WERI-Rb-1 (cell line): ENCODE results near the gene GALK1.

ENCODE experiments used
- DNase-seq: peaks from one replicate; pipeline ENCODE4 v3.0.0-alpha.2; 2020
- H3K27ac ChIP-seq: fragments of 250-450 bp; sonication (Bioruptor Pico); 2 replicates; pipeline ENCODE4 v1.5.1; 2020; ENCODE audit warnings: mild to moderate bottlenecking, moderate library complexity
- H3K27me3 ChIP-seq: fragments of 250-450 bp; sonication (Bioruptor Pico); 2 replicates; pipeline ENCODE4 v1.5.1; 2021; ENCODE audit warnings: mild to moderate bottlenecking, low read depth, moderate library complexity; ENCODE audit not compliant: insufficient read depth, severe bottlenecking
- H3K36me3 ChIP-seq: fragments of 250-450 bp; sonication (Bioruptor Pico); 2 replicates; pipeline ENCODE4 v1.5.1; 2020; ENCODE audit warnings: mild to moderate bottlenecking, moderate library complexity
- H3K4me3 ChIP-seq: 2 replicates; pipeline ENCODE4 v1.5.1; 2011; ENCODE audit warnings: low read depth, mild to moderate bottlenecking, control low read depth, low read length
- H3K9me3 ChIP-seq: fragments of 250-450 bp; sonication (Bioruptor Pico); 2 replicates; pipeline ENCODE4 v1.5.1; 2021; ENCODE audit warnings: mild to moderate bottlenecking, moderate library complexity; ENCODE audit not compliant: severe bottlenecking
- TF ChIP-seq, protein P1 (sequence below): IDR thresholded peaks from 2 replicates; pipeline ENCODE4 v1.5.1; 2011; ENCODE audit warnings: low read depth, mild to moderate bottlenecking, control low read depth, inconsistent platforms, low read length

GALK1 gene

GRCh38 chr17:75785016-75785890 is 20.3 kb upstream of the GALK1 start:
- H3K27ac ChIP-seq, result peak overlapping the region; percentile 100
- DNase-seq, result peak; percentile 96

DNA sequence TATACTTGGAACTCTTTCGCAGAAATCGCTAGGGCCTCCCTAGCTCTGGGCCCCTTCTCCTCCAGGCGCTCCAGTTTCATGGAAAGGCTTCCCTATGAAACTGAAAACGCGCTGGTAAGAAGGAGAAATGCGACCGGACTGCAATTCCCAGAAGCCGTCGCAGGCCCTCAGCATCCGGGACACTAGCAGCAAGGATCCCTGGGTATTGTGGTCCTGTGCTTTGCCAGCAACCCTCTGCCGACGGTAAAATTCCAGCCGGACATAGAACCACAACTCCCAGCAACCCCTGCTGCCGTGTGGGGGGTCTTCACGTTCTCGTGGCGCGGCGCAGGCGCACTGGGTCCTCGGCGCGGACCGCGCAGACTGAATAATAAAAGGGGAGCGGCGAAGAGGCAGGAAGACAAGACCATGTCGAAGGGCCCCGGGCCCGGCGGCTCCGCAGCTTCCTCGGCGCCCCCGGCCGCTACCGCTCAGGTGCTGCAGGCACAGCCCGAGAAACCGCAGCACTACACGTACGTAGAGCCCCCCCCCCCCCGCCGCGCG is 19.6 kb upstream of the GALK1 start, which contains the start of gene UNK:
UNK (plus strand) TSS at position 334 of the 543 bp plus-strand sequence; CDS start at position 409, 75 bp downstream.
- H3K36me3 ChIP-seq, result peaks cover 24% of the 10 kb centered on the region
- H3K9me3 ChIP-seq, result no peaks in the 10 kb centered on the region
- DNase-seq, result peak; percentile 100
- H3K27me3 ChIP-seq, result no peaks in the 10 kb centered on the region
- peak within 1 kb of the TSS; percentile 43 for H3K4me3 ChIP-seq
- peak within 1 kb of the TSS; percentile 100 for H3K27ac ChIP-seq
- TF ChIP-seq, protein P1, sequence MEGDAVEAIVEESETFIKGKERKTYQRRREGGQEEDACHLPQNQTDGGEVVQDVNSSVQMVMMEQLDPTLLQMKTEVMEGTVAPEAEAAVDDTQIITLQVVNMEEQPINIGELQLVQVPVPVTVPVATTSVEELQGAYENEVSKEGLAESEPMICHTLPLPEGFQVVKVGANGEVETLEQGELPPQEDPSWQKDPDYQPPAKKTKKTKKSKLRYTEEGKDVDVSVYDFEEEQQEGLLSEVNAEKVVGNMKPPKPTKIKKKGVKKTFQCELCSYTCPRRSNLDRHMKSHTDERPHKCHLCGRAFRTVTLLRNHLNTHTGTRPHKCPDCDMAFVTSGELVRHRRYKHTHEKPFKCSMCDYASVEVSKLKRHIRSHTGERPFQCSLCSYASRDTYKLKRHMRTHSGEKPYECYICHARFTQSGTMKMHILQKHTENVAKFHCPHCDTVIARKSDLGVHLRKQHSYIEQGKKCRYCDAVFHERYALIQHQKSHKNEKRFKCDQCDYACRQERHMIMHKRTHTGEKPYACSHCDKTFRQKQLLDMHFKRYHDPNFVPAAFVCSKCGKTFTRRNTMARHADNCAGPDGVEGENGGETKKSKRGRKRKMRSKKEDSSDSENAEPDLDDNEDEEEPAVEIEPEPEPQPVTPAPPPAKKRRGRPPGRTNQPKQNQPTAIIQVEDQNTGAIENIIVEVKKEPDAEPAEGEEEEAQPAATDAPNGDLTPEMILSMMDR, result no peak

More at GRCh38 chr17:75785016-75785890, 20.3 kb upstream of the GALK1 start:
- Histone ChIP-seq H3K4me3 (peak overlapping the region; percentile 43), H3K36me3 (peaks cover 26% of the 10 kb centered on the region), H3K27me3 (no peaks in the 10 kb centered on the region), H3K9me3 (no peaks in the 10 kb centered on the region)
- TF ChIP-seq, protein P1, result no peak

DNA sequence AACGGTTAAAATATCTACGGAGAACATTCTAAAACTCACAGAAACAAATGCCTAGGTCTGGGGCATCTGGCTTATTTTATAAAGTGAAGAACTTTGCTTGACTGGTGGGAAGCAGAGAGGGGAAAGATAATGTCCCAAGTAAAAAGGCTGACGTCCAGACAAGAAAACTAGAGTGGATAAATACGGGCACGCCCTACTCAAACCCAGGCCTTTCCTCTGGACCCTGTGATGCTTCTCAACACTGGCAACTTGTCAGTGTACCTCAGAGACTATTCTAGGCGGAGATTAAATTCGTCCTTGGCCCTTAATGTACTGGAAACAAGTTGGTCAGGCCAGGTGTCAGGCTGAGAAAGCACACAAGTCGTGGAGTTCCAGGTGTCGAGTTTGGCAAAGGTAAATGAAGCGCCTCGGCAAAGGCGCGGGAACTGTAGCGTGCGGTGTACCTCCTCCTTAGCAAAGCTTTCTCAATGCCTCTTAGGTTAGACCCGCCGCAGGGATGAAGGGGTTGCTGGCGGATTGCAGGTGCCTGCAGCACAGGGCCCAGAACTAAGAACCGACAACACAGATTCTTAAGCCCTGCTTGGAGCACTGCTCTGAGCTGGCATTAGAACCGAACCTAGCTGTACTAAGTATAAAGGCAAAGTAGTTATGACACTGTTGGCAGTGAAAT is 18.9 kb upstream of the GALK1 start:
- TF ChIP-seq, protein P1, result no peak
- Histone ChIP-seq H3K4me3 (peak overlapping the region; percentile 43), H3K27ac (peak overlapping the region; percentile 100), H3K36me3 (peaks cover 26% of the 10 kb centered on the region), H3K27me3 (no peaks in the 10 kb centered on the region), H3K9me3 (no peaks in the 10 kb centered on the region)
- peak; percentile 57 for DNase-seq

DNA sequence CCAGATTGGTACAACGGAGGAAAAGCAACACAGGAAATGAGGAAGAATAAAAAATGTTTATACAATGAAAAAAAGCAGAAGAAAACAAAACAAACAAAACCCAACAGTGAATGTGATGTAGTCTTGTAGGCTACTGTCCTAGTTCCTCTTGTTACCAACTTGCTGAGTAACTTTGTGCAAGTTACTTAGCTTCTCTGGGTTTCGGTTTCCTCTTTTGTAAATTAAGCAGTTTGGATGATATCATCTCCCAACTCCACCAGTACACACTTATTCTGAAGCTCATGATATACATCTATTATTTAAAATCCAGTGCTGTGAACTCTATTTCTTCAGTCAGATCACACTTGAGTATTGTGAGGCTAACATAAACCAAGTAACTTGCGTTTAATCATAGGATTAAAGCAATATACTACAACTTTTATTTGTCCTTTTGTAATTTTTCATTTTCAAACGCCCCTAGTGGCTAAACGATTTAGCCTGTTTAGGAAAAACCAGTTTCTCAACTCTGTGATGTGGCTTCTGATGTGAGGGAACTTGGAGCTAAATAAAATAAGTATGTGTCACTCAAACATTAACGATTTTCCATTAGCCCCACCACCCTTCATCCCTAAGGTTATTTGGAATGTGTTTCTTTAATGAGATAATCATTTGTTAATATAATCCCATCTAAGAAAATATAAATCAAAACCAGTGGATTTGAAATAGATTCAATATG is 18.2 kb upstream of the GALK1 start:
- Histone ChIP-seq H3K9me3 (no peaks in the 10 kb centered on the region), H3K27me3 (no peaks in the 10 kb centered on the region), H3K4me3 (no peak overlapping the region), H3K36me3 (peaks cover 34% of the 10 kb centered on the region), H3K27ac (peak overlapping the region; percentile 100)
- TF ChIP-seq, protein P1, result peak; percentile 39; the same call in 1 of the 2 replicates
- DNase-seq, result no peak
